Neural cell (in vitro differentiated cells): ENCODE results near the gene CTNNB1. TPM values are rescaled to one million over a fixed set of nuclear protein-coding genes. Genes with fewer than 3 reads are reported as not detected.

Source experiments
- H2AFZ ChIP-seq: fragments of 200-600, 300-800 bp; sonication (generic), shearing (Covaris generic); 2 replicates; pipeline ENCODE4 v1.6.0; 2014; ENCODE audit warnings: low read depth, mild to moderate bottlenecking, antibody characterized with exemption, low read length, moderate library complexity
- H3F3A ChIP-seq: fragments of 200-600 bp; shearing (Covaris generic); 2 replicates; pipeline ENCODE4 v1.6.1; 2016; ENCODE audit warnings: mild to moderate bottlenecking, moderate library complexity, mixed read lengths, antibody characterized with exemption, low read length; ENCODE audit not compliant: insufficient read depth, poor library complexity, severe bottlenecking
- H3K27ac ChIP-seq: fragments of 200-600, 300-800 bp; sonication (generic), shearing (Covaris generic); 2 replicates; pipeline ENCODE4 v1.5.1; 2014; ENCODE audit warnings: mild to moderate bottlenecking, low read length, moderate library complexity
- H3K27me3 ChIP-seq: fragments of 300-800, 200-600 bp; sonication (generic), shearing (Covaris generic); 2 replicates; pipeline ENCODE4 v1.6.0; 2014; ENCODE audit warnings: mild to moderate bottlenecking, low read depth, low read length, moderate library complexity; ENCODE audit not compliant: insufficient read depth
- H3K36me3 ChIP-seq: fragments of 300-800, 200-600 bp; sonication (generic), shearing (Covaris generic); 2 replicates; pipeline ENCODE4 v1.5.1; 2014; ENCODE audit warnings: mild to moderate bottlenecking, antibody characterized with exemption, low read length, moderate library complexity; ENCODE audit not compliant: insufficient read depth
- H3K4me2 ChIP-seq: fragments of 300-800, 200-600 bp; sonication (generic), shearing (Covaris generic); 2 replicates; pipeline ENCODE4 v1.6.0; 2014; ENCODE audit warnings: mild to moderate bottlenecking, low read length
- H3K4me3 ChIP-seq: fragments of 300-800, 200-600 bp; sonication (generic), shearing (Covaris generic); 2 replicates; pipeline ENCODE4 v1.5.1; 2014; ENCODE audit warnings: mild to moderate bottlenecking, low read length, moderate library complexity
- H3K79me2 ChIP-seq: fragments of 200-600 bp; shearing (Covaris generic); replicated peaks from 2 replicates; pipeline ENCODE4 v1.6.0; 2014; ENCODE audit warnings: mild to moderate bottlenecking, low read length, moderate library complexity; ENCODE audit not compliant: insufficient read depth
- H3K9ac ChIP-seq: fragments of 300-800, 200-600 bp; sonication (generic), shearing (Covaris generic); 2 replicates; pipeline ENCODE4 v1.6.1; 2016; ENCODE audit warnings: mild to moderate bottlenecking, low read length, mixed read lengths
- H3K9me2 ChIP-seq: fragments of 200-600 bp; shearing (Covaris generic); 2 replicates; pipeline ENCODE4 v1.6.1; 2016; ENCODE audit warnings: mild to moderate bottlenecking, low read length, mixed read lengths; ENCODE audit not compliant: insufficient read depth
- H3K9me3 ChIP-seq: fragments of 200-600, 300-800 bp; sonication (generic), shearing (Covaris generic); 2 replicates; pipeline ENCODE4 v1.6.1; 2016; ENCODE audit warnings: mild to moderate bottlenecking, mixed run types, low read length, moderate library complexity, mixed read lengths
- H4K20me1 ChIP-seq: fragments of 200-600 bp; shearing (Covaris generic); 2 replicates; pipeline ENCODE4 v1.6.1; 2016; ENCODE audit warnings: mild to moderate bottlenecking, mixed run types; ENCODE audit not compliant: insufficient read depth
- CTCF ChIP-seq: fragments of 450-650 bp; IDR thresholded peaks from 2 replicates; pipeline ENCODE4 v1.5.1; 2014; ENCODE audit warnings: antibody characterized with exemption, mild to moderate bottlenecking, moderate library complexity; ENCODE audit not compliant: poor library complexity, severe bottlenecking
- EP300 ChIP-seq: fragments of 450-650 bp; conservative IDR thresholded peaks from 2 replicates; pipeline ENCODE4 v1.6.1; 2014; ENCODE audit warnings: antibody characterized with exemption, mild to moderate bottlenecking, moderate library complexity; ENCODE audit not compliant: poor library complexity, severe bottlenecking
- EZH2 ChIP-seq: fragments of 200-600, 300-800 bp; shearing (Covaris generic), sonication (generic); IDR thresholded peaks from 2 replicates; pipeline ENCODE4 v1.6.1; 2014; ENCODE audit warnings: antibody characterized with exemption, low read length, borderline replicate concordance, mild to moderate bottlenecking; ENCODE audit not compliant: insufficient read depth, poor library complexity, severe bottlenecking
- MXI1 ChIP-seq: fragments of 450-650 bp; conservative IDR thresholded peaks from 2 replicates; pipeline ENCODE4 v1.6.1; 2014; ENCODE audit warnings: antibody characterized with exemption, mild to moderate bottlenecking; ENCODE audit not compliant: poor library complexity, severe bottlenecking
- POLR2AphosphoS5 ChIP-seq: IDR thresholded peaks from 2 replicates; pipeline ENCODE4 v1.6.1; 2012
- RAD21 ChIP-seq: fragments of 450-650 bp; conservative IDR thresholded peaks from 2 replicates; pipeline ENCODE4 v1.6.1; 2014; ENCODE audit warnings: antibody characterized with exemption, mild to moderate bottlenecking, moderate library complexity
- REST ChIP-seq: IDR thresholded peaks from 2 replicates; pipeline ENCODE4 v1.6.1; 2012; ENCODE audit warnings: borderline replicate concordance
- SMC3 ChIP-seq: fragments of 450-650 bp; conservative IDR thresholded peaks from 2 replicates; pipeline ENCODE4 v1.6.1; 2014; ENCODE audit warnings: antibody characterized with exemption, mild to moderate bottlenecking, moderate library complexity; ENCODE audit not compliant: poor library complexity
- TAF1 ChIP-seq: IDR thresholded peaks from 2 replicates; pipeline ENCODE4 v1.6.1; 2012; ENCODE audit warnings: low read depth
- polyA plus RNA-seq: library from polyadenylated mRNA; depleted of rRNA; stranded (reverse); fragments of >200 nt; gene quantifications from 2 replicates; pipeline ENCODE4 v1.2.3, GENCODE V29; 2014

CTNNB1 gene
- polyA plus RNA-seq, 1 donor from 2014 or later = 317 TPM

DNA sequence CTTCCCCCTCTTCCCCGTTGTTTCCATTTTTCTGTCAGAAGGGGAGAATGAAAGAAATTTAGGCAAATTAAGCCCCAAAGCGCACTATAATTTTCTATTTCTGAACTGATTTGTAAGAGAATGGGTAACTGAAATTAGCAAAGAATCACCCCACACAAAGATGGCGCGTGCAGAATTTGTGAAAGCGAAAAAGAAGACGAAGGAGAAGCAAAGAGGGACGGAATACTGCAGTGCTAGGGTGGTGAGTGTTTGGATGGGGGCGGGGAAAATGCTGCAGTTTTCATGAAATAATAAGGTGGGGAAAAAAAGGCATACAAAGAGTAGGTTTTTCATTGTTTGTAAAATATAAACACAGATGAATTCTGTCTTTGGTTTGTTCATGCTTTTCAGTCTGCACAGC, 4.6 kb upstream of the CTNNB1 start:
- H3K4me3 ChIP-seq = no peak overlapping the region
- no peaks in the 10 kb centered on the region for H3K9me2 ChIP-seq
- no peak overlapping the region for H3K9ac ChIP-seq
- no peaks in the 10 kb centered on the region for H3K9me3 ChIP-seq
- no peaks in the 10 kb centered on the region for H3K27me3 ChIP-seq
- no peaks in the 10 kb centered on the region for H3K36me3 ChIP-seq
- H3K4me2 ChIP-seq = no peak overlapping the region
- no peak overlapping the region for H3K27ac ChIP-seq
- H3K79me2 ChIP-seq = no peaks in the 10 kb centered on the region
- H3F3A ChIP-seq = no peaks in the 10 kb centered on the region
- TF ChIP-seq MXI1 (no peak), SMC3 (no peak), EP300 (no peak), REST (no peak), EZH2 (no peak), POLR2AphosphoS5 (no peak), CTCF (no peak), TAF1 (no peak), RAD21 (no peak)
- H4K20me1 ChIP-seq = no peaks in the 10 kb centered on the region
- no peak overlapping the region for H2AFZ ChIP-seq

- Histone ChIP-seq H2AFZ (no peak overlapping the region), H3K9me2 (no peaks in the 10 kb centered on the region), H3K4me3 (no peak overlapping the region), H3K27ac (no peak overlapping the region), H4K20me1 (peaks cover 5% of the 10 kb centered on the region), H3F3A (no peaks in the 10 kb centered on the region), H3K27me3 (no peaks in the 10 kb centered on the region), H3K4me2 (no peak overlapping the region), H3K36me3 (no peaks in the 10 kb centered on the region), H3K9me3 (no peaks in the 10 kb centered on the region), H3K79me2 (peaks cover 10% of the 10 kb centered on the region), H3K9ac (no peak overlapping the region)
- TF ChIP-seq MXI1 (no peak), TAF1 (no peak), EZH2 (no peak), REST (no peak), EP300 (no peak), POLR2AphosphoS5 (no peak), RAD21 (no peak), SMC3 (no peak), CTCF (no peak)
Observed at GRCh38 chr3:41195946-41196345, 3.4 kb upstream of the CTNNB1 start.
